ENCODE measurements around the gene NXPH3.

DNA sequence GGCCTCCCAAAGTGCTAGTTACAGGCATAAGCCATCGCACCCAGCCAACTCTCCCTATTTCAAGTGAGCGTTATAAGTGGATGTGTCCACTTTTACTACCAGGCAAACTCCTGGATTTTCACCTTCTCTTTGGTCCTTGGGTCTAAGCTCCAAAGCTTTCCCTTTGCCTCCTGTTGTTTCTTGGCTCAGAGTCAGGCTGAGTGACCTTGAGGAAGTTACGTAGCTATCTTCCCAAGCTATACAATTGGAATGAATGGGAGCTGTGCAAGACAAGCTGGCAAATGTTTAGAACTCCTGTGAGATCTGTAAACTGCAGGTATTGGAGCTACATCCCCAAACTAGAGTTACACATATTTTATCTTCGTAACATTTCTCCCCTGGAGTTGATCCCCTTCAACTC is 20.3 kb downstream of the NXPH3 start:
- TF ChIP-seq, protein P1, sequence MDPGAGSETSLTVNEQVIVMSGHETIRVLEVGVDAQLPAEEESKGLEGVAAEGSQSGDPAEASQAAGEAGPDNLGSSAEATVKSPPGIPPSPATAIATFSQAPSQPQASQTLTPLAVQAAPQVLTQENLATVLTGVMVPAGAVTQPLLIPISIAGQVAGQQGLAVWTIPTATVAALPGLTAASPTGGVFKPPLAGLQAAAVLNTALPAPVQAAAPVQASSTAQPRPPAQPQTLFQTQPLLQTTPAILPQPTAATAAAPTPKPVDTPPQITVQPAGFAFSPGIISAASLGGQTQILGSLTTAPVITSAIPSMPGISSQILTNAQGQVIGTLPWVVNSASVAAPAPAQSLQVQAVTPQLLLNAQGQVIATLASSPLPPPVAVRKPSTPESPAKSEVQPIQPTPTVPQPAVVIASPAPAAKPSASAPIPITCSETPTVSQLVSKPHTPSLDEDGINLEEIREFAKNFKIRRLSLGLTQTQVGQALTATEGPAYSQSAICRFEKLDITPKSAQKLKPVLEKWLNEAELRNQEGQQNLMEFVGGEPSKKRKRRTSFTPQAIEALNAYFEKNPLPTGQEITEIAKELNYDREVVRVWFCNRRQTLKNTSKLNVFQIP (CRISPR knock-in tag; IDR thresholded peaks at IDR 0.05; ENCODE audit: borderline replicate concordance, low read depth): no peak
- no peak for TF ChIP-seq TCF4 (CRISPR knock-in tag; IDR thresholded peaks at IDR 0.05; ENCODE audit: borderline replicate concordance)
- TF ChIP-seq BACH2 (CRISPR knock-in tag; IDR thresholded peaks at IDR 0.05; ENCODE audit: borderline replicate concordance): no peak
- TF ChIP-seq ZNF70 (CRISPR knock-in tag; IDR thresholded peaks at IDR 0.05): no peak
- TF ChIP-seq PPARA (CRISPR knock-in tag; IDR thresholded peaks at IDR 0.05; ENCODE audit: borderline replicate concordance): no peak
- TF ChIP-seq, protein P2, sequence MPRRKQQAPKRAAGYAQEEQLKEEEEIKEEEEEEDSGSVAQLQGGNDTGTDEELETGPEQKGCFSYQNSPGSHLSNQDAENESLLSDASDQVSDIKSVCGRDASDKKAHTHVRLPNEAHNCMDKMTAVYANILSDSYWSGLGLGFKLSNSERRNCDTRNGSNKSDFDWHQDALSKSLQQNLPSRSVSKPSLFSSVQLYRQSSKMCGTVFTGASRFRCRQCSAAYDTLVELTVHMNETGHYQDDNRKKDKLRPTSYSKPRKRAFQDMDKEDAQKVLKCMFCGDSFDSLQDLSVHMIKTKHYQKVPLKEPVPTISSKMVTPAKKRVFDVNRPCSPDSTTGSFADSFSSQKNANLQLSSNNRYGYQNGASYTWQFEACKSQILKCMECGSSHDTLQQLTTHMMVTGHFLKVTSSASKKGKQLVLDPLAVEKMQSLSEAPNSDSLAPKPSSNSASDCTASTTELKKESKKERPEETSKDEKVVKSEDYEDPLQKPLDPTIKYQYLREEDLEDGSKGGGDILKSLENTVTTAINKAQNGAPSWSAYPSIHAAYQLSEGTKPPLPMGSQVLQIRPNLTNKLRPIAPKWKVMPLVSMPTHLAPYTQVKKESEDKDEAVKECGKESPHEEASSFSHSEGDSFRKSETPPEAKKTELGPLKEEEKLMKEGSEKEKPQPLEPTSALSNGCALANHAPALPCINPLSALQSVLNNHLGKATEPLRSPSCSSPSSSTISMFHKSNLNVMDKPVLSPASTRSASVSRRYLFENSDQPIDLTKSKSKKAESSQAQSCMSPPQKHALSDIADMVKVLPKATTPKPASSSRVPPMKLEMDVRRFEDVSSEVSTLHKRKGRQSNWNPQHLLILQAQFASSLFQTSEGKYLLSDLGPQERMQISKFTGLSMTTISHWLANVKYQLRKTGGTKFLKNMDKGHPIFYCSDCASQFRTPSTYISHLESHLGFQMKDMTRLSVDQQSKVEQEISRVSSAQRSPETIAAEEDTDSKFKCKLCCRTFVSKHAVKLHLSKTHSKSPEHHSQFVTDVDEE (CRISPR knock-in tag; IDR thresholded peaks at IDR 0.05): no peak
- TF ChIP-seq, protein P3, sequence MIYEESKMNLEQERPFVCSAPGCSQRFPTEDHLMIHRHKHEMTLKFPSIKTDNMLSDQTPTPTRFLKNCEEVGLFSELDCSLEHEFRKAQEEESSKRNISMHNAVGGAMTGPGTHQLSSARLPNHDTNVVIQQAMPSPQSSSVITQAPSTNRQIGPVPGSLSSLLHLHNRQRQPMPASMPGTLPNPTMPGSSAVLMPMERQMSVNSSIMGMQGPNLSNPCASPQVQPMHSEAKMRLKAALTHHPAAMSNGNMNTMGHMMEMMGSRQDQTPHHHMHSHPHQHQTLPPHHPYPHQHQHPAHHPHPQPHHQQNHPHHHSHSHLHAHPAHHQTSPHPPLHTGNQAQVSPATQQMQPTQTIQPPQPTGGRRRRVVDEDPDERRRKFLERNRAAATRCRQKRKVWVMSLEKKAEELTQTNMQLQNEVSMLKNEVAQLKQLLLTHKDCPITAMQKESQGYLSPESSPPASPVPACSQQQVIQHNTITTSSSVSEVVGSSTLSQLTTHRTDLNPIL (CRISPR knock-in tag; IDR thresholded peaks at IDR 0.05; ENCODE audit: low read depth): no peak
- no peak for TF ChIP-seq ARNTL (CRISPR knock-in tag; IDR thresholded peaks at IDR 0.05; ENCODE audit: borderline replicate concordance, low read depth)
- TF ChIP-seq, protein P4, sequence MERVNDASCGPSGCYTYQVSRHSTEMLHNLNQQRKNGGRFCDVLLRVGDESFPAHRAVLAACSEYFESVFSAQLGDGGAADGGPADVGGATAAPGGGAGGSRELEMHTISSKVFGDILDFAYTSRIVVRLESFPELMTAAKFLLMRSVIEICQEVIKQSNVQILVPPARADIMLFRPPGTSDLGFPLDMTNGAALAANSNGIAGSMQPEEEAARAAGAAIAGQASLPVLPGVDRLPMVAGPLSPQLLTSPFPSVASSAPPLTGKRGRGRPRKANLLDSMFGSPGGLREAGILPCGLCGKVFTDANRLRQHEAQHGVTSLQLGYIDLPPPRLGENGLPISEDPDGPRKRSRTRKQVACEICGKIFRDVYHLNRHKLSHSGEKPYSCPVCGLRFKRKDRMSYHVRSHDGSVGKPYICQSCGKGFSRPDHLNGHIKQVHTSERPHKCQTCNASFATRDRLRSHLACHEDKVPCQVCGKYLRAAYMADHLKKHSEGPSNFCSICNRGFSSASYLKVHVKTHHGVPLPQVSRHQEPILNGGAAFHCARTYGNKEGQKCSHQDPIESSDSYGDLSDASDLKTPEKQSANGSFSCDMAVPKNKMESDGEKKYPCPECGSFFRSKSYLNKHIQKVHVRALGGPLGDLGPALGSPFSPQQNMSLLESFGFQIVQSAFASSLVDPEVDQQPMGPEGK (CRISPR knock-in tag; IDR thresholded peaks at IDR 0.05; ENCODE audit: borderline replicate concordance): no peak
- TF ChIP-seq, protein P5, sequence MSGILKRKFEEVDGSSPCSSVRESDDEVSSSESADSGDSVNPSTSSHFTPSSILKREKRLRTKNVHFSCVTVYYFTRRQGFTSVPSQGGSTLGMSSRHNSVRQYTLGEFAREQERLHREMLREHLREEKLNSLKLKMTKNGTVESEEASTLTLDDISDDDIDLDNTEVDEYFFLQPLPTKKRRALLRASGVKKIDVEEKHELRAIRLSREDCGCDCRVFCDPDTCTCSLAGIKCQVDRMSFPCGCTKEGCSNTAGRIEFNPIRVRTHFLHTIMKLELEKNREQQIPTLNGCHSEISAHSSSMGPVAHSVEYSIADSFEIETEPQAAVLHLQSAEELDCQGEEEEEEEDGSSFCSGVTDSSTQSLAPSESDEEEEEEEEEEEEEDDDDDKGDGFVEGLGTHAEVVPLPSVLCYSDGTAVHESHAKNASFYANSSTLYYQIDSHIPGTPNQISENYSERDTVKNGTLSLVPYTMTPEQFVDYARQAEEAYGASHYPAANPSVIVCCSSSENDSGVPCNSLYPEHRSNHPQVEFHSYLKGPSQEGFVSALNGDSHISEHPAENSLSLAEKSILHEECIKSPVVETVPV (CRISPR knock-in tag; IDR thresholded peaks at IDR 0.05): no peak
- TF ChIP-seq ZFP3 (CRISPR knock-in tag; IDR thresholded peaks at IDR 0.05): no peak
- TF ChIP-seq ZC3H10 (CRISPR knock-in tag; IDR thresholded peaks at IDR 0.05): no peak
- no peak for TF ChIP-seq ZNF8 (CRISPR knock-in tag; IDR thresholded peaks at IDR 0.05)
